NCI-H187 treated with DMSO at 0.1 percent for 48 hours (cell line): ENCODE data around the gene TACR2.

Source experiments
- DNase-seq: peaks from one replicate; lab custom pipeline; 2025; lab: John Stamatoyannopoulos, UW

The TACR2 gene

DNA sequence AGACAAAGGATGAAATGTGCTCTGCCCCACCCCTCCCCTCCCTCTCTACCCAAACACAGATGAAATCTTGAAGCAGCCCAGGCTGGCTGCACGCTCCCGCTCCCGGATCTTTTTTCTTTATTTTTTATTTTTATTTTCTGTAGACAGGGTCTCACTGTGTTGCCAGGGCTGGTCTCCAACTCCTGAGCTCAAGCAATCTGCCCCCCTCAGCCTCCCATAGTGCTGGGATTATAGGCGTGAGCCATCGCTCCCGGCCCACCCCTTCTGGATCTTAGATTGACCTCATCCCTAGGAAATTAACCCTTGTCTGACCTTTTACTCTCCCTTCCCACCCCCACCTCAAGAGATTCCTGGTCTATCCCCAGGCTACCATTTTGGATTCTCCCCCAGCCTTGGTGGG lies 14.3 kb downstream of the TACR2 start:
- no peak for DNase-seq

DNA sequence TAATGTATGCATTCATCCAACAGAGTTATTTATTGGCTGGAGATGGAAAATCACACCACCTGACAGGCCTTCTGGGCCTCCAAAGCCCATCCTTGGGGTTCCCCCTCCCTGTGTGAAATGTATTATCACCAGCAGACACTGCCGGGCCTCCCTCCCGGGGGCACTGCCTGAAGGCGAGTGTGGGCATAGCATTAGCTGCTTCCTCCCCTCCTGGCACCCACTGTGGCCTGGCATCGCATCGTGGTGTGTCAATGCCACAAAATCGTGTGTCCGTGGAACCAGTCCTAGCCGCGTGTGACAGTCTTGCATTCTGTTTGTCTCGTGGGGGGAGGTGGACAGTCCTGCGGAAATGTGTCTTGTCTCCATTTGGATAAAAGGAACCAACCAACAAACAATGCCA lies 15.3 kb downstream of the TACR2 start:
- DNase-seq = no peak

DNA sequence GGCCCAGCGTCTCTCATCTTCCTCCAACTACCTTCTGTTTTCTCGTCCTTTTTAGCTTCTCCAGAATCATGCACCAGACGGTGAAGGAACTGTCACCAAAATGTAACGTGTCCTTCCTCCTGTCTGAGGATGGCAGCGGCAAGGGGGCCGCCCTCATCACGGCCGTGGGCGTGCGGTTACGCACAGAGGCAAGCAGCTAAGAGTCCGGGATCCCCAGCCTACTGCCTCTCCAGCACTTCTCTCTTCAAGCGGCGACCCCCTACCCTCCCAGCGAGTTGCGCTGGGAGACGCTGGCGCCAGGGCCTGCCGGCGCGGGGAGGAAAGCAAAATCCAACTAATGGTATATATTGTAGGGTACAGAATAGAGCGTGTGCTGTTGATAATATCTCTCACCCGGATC lies 15.8 kb downstream of the TACR2 start:
- no peak for DNase-seq

DNA sequence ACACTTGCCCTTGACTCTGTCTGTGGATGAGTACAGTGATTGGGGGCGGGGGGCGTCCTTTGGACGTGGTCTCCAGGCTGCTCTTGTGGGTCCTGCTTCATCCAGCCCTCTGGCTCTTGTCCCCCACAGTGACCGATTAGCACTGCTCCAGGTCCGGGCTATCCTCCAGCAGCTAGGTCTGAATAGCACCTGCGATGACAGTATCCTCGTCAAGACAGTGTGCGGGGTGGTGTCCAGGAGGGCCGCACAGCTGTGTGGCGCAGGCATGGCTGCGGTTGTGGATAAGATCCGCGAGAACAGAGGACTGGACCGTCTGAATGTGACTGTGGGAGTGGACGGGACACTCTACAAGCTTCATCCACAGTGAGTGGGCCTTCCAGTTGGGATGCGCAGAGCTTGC lies 18.3 kb downstream of the TACR2 start:
- no peak for DNase-seq

DNA sequence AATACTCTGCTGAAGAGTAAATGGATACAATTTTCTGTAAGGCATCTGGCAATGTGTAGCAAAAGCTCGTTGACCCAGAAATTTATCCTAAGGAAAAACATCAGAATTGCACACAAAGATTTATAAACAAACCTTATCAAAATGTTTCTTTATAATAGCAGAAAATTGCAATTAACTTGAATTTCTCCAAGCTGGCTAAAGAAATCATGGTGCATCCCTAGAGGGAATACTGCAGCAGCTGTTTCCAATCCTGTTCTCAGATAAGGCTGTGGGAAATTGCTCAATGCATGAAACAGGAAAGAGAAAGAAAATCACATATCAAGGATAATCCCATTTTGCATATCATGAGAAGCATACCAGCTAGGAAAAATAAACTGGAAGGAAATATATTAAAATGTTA lies 18.7 kb downstream of the TACR2 start:
- DNase-seq = no peak

DNA sequence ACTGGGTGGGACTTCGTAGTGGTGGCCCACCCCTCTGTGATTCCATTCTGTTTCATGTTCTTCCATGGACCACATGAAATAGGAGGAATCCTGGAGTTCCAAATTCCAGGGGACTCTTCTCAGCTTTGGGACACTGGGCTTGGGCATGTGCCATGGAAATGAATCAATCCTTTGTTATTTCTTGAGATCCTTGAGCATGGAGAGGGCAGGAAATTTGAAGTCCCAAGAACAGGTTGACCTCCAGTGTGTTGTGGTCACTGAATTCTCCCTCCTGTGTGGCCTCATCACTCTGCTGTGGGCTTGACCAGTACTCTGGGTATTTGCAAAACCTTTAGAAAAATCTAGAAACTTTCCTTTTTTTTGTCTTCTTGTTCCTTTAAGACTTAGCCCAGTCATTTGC lies 22.7 kb downstream of the TACR2 start:
- DNase-seq = no peak

DNA sequence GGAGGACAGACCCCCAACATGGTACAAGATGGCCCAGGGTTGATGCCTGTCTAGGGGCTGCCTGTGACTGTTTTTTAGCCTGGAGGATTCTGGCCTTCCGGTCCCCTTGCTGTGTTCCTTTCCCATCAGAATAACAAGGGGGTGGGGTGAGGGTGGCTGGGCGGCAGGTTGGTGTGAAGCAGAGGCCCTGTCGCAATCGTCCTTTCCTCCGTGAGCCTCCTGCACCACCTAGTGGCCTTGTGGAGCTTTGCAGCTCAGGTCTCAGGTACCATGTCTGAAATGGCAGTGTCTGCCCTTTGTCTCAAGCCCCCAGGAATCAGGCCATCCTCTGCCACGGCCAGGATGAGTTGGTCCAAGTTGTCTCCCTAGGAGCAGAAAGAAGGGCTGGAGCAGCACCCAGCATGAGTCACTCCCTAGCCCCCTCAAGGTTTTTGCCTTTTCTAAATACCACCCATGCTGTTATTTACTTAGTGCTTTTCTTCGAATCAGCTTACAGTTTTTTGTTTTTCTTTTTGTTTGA lies 24.2 kb downstream of the TACR2 start:
- DNase-seq = no peak

DNA sequence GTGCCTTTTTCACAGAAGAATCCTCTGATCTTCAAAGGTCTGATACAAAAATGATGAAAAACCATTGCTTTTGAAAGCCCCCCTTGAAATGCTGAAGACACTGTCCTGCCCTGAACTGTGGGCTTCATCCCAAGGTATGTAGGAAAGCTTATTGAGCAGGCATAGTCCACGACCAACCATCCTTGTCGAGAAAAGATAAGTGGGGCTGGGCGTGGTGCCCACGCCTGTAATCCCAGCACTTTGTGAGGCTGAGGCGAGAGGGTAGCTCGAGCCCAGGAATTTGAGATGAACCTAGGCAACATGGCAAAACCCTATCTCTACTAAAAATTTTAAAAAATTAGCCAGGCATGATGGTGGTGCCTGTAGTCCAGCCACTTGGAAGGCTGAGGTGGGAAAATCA lies 25.6 kb downstream of the TACR2 start:
- no peak for DNase-seq

DNA sequence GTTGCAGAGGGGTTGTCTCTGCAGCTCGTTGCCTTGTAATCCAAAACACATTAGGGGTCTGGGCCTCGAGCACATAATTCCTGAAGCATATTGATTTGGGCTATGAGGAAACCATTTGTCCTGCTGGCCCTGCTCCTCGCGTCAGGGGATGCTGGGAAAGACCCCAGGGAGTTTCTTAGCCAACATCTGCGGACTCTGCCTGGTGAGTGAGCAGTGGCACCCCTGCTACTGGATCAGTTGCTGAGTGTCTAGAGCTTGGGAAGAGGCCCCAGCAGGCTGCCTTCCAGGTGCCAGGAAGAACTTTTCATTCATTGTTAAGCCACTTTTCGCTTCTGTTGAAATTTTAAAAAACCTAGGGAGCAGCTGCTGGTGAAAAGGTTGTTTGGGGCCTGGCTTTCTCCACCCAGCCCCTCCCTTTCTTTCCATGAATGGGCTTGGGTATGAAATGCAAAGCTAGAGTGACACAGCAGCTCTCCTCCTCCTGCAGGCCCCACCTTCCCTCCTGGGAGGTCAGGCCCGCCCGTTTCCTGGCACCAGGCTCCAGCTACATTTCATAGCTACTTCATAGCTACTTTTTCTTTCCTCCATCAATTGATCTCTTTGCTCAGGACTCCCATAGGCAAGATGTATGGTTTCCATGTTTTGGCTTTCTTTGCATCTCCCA lies 26.8 kb downstream of the TACR2 start:
- DNase-seq = no peak

DNA sequence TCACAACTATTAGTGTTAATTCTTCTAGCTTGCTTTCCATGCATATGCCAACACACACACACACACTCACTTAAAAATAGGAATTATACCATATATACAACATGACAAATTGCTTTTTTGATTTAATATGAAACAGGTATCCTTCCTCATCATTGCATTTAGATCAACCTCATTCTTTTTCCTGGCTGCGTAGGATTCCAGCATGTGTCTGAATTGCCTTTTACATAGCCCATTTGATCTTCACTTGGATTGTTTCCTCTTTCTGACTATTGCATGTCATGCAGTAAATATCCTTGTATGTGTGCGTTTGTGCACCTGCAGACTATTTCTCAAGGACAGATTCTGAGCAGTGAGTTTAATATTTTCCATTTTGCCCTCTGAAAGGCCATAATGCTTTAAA lies 28.2 kb downstream of the TACR2 start:
- no peak for DNase-seq

DNA sequence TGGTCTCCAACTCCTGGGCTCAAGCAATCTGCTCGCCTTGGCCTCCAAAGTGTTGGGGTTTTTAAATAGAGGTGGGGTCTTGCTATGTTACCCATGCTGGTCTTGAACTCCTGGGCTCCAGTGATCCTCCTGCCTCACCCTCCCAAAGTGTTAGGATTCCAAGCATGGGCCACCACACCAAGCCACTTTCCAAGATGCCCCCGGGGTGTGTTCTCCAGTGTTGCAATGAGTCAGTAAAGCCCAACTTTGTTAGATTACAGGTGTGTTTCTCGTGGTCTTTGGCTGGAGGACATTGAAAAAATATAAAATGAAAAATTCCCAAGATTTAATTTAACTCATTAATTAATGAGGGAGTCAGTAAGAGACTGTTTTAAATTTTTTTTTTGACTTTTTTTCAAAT lies 29.2 kb downstream of the TACR2 start:
- no peak for DNase-seq

DNA sequence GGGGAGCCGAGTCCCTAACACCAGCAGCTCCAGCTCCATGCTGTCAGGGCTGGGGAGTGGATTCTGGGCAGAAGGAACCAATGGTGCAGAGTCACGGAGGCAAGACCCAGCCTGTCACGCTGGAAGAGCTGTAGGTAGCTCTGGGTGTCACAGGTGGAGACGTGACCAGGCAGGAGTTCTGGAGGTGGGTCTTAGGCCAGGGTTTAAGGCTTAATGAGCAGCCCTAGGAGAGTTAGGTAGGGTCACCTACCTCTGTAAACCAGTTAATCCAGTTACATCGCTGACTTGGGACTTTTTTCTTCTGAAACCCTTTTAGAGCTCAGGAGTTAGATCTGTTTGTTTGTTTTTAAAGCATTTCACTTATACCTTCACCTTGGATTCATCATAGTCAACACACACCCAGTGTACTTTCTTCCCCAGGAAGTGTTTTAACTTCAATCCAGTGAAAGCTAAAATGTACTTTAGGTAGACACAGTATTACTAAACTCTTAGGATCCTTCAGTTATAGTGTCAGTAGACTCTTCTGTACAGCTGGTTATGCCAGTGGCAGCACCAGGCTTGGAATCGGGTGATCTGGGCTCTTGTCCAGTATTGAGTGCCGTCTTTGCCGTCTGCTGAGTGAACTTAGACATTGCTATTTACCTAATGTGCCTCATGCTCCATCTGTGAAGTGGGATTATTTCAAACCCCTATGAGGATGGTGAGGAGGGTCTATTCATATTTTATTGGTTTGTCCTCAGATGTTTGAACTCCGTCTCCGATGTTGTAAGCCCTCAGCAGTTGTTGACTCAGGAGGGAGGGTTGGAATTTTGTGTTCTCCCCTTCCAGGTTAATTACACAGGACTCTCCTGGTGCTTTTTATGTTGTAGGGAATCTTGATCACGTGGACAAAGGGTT lies 31.0 kb downstream of the TACR2 start:
- no peak for DNase-seq

DNA sequence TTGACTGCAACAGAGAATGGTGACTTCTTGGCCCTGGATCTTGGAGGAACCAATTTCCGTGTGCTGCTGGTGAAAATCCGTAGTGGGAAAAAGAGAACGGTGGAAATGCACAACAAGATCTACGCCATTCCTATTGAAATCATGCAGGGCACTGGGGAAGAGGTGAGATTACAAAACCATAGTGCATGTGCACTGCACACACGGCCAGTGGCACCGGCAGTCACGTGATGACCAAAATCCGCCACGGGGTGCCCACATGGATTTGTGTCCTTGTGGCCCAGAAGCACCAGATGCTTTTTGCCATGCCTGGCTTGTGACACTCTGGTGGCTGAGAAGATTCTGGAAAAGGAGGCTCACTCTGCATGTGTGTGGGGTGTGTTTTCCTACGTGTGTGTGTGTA lies 32.4 kb downstream of the TACR2 start:
- DNase-seq = no peak

DNA sequence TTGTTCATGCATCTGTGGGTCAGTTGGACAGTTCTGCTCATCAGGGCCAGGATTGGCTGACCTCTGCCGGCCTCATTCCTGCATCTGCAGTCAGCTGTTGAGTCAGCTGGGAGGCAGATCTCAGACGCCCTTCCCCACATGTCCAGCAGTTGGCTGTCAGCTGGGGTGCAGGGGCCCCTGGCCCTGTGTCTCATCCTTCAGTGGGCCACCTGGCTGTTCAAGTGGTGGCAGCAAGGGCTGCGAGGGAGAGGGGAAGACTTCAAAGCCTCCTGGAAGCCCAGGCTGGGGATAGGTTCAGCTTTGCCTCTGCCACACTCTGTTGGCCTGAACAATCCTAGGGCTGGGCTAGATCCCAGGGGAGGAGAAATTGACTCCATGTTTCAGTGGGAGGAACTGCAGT lies 33.2 kb downstream of the TACR2 start:
- no peak for DNase-seq

DNA sequence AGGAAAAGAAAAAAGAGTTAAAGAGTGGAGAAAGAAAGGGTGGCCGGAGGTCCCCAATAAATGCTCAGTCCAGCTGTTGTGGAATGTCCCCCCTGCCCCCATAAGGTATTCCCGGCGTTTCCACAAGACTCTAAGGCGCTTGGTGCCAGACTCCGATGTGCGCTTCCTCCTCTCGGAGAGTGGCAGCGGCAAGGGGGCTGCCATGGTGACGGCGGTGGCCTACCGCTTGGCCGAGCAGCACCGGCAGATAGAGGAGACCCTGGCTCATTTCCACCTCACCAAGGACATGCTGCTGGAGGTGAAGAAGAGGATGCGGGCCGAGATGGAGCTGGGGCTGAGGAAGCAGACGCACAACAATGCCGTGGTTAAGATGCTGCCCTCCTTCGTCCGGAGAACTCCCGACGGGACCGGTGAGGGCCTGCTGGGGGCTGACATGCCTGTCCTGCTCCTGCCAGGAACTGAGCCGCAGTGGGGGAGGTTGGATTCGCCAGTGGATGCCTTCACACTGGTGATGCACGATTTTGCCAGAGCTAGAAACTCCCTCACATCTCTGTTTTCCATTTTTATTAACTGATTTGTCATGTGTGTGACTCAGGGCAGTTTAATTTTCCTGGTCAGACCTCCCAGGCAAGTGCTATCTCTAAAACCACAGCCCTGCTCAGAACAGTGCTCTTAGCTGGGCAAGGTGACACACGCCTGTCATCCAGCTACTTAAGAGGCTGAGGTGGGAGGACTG lies 34.2 kb downstream of the TACR2 start:
- no peak for DNase-seq

DNA sequence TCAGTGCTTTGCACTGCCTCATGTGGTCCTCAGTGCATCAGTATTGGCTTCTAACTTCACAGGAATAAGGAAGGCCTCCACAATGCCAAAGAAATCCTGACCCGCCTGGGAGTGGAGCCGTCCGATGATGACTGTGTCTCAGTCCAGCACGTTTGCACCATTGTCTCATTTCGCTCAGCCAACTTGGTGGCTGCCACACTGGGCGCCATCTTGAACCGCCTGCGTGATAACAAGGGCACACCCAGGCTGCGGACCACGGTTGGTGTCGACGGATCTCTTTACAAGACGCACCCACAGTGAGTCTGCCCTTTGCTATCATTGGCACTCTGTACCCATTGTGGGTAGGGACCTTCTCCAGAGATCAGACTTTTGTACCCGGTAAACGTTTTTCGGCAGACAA lies 36.9 kb downstream of the TACR2 start:
- DNase-seq = no peak

DNA sequence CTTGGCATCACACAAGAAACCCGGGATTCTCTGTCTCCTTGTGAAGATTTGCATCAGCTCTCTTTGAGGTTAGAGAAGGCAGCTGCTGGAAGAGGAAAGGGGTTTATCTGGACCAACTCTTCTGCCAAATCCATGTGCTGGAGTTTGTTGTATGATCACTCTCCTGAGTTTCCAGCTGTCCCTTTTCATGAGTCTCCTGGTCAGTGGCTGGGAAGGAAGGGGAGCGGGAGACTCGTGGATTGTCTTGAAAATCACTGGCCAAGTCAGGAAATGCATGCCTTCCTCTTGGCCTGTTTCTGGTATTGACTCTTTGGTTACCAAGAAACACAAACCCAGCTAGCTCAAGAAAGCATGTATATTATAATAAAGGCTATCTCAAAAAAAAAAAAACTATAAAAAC lies 38.8 kb downstream of the TACR2 start:
- no peak for DNase-seq

DNA sequence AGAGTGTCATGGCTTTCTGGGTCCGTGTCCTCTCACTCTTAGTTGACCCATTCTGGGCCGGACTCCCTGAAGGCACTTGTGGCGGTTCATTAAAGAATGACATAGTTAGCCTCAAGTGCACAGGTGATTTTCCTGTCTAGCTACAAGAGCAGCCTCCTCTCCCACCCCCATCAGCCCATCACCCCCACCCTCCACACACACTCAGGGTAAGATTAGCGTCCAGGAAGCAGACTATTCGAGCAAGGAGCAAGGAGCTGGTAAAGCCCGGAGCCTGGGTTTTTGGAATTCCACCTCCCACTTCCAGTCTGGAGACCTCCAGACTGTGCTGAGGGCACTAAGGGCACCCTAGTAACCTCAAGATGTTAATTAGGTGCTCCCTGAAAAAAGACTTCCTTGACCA lies 39.5 kb downstream of the TACR2 start:
- no peak for DNase-seq

DNA sequence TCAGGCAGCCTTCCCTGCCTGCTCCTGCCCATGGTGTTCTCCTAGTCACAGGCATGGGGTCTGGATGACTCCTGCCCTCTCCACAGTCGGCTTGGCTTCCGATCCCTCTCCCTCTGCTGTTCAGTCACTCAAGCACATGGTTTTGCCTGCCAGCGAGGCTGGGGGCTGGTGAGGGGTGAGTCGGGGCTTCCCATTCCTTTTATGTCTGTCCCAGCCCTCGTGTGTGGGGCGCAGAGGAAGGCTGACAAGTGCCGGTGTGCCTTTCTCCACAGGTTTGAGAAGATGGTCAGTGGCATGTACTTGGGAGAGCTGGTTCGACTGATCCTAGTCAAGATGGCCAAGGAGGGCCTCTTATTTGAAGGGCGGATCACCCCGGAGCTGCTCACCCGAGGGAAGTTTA lies 40.1 kb downstream of the TACR2 start:
- DNase-seq = no peak

DNA sequence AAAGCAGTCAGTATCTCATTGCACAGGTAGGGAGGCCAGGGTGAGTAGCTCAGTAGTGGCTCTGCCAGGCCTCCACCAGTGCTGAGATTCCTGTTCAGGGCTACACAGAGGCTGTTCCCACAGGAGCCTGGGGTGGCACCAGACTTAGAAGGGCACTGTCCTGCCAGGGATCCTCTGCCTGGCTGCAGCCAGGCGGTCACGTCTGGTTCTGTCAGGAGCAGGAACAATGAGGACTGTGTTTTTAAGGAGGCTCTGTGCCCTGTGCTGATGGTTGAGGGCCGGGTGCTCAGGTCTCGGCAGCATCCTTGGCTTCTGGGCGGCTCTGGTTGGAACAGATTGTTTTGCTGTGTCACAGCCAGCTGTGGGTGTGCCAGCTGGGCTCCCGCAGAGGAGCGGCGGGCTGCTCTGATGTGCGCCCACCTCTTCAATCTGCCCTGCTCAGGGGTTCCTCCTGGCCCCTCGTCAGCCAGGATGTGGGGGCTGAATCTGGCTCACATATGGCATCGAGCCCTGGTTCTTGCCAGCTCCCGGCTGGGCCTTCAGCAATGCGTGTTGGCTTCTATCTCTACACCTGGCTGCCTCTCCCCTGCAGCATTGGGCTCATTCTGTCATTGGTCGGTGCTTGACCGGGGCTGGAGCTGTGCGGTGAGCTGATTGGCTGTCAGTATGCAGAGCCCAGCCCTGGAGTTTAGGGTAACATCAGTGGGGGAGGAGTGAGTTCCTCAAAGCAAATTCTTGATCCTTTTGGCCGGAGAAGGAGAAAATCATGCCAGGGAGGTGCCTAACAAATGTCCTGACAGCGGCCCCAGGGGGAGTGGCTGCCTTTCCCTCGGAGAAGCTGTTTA lies 41.2 kb downstream of the TACR2 start:
- DNase-seq = no peak

DNA sequence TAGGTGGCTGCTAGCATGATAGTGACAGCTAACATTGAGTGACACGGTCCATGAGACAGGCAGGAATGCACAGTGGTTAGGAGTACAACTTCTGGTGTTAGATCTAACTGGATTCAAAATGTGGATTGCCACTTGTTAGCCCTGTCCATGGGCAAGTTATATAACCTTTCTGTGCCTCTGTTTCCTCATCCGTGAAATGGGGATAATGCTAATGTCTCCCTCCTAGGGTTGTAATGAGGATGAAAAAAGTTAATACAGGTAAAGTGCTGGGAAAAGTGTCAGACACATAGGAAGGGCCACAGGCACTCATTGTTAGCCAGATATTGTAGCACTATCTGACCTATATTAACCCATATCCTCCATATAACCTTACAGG lies 41.8 kb downstream of the TACR2 start:
- DNase-seq = no peak

DNA sequence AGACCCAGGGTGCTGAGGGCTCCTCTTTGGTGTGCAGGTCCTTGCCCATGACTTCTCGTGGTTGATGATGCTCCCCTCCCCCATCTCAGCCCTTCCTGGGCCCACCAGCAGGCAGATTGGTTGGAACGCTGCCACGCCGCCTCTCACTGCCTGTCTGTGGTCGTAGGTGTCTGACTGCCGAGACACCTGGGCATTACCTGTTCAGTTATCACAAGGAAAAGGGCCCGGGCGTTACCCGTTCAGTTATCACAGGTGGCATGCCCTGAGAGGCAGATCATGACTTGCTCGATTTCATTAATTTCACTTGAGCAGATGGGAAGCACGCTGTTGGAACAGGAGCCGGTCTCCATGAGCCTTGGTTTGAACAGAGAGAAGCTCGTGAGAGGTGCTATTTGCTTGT lies 42.5 kb downstream of the TACR2 start:
- DNase-seq = no peak
